ENCODE results near the gene PARD3. TPM values are rescaled to one million over a fixed set of nuclear protein-coding genes. Genes with fewer than 3 reads are reported as not detected.

Gene PARD3
- total and polyA plus RNA-seq, 10 of the 15 experiments (the other 5 are each of a cell fraction or from before 2014, with no cell fraction given): 2.6 to 43.1 (median 13.9) TPM

DNA sequence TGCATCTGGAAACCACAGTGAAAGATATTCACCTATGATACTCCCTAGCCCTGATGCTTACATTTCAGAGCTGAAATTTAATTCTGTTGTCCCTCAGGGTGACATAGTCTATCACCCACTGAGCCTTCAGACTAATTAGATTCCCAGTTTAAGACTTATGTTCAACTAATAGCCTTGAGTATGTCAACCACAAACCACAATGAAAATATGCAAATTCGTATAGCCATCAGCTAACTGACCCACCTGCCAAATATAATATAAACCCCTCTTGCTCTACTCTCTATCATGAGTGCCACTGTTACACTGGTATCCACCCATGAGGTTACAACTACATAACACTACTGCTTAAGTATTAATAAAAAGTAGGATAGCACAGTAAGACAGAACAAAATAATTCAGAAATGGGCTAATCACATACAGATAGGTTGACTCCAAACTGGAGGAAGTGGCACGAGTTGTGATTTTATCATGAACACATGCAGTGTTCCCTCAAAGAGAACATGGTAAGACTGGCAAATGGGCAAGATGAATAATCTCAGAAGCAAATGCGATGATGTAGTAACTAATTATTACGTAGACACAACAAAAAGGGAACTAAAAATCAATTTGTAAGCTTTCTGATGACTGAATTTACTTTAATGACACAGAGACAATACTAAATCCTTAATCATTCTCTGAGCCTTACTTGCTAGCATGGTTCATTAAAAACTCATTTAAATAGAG, 290.6 kb downstream of the PARD3 start:
- in situ Hi-C loops (cut with MboI): loop anchor here (5.0 to 10.0 kb wide), 2 partner anchors 113 to 1190 kb away; partner anchors contain the start of gene NRP1
- RAD21 ChIA-PET (ENCODE audit: unreplicated experiment): interaction anchor here (0.8 to 9.0 kb wide), 19 partner anchors 11 to 1332 kb away, joined by 3 to 97 read pairs (median 4); no protein-coding TSS in a partner anchor
- TF ChIP-seq NBN (IDR thresholded peaks at IDR 0.05) (peak; percentile 66; the same call in 1 of the 2 replicates), SMARCA5 (IDR thresholded peaks at IDR 0.05) (0 out of 2 replicates have a peak, but pooled peaks have one; percentile 35), BMI1 (IDR thresholded peaks at IDR 0.05; ENCODE audit: borderline replicate concordance) (peak; percentile 26; the same call in 1 of the 2 replicates), SMC3 (IDR thresholded peaks at IDR 0.05; ENCODE audit: borderline replicate concordance, low read length) (no peak), MTA2 (IDR thresholded peaks at IDR 0.05; ENCODE audit: low read depth) (peak; percentile 96), LARP7 (IDR thresholded peaks at IDR 0.05) (no peak), RFX5 (IDR thresholded peaks at IDR 0.05; ENCODE audit: low read depth, low read length) (no peak), ZNF24 (IDR thresholded peaks at IDR 0.05) (peak; percentile 29; the same call in 1 of the 2 replicates), POU2F2 (IDR thresholded peaks at IDR 0.05; ENCODE audit: borderline replicate concordance, low read depth, low read length) (peak; percentile 72; the same call in 1 of the 3 replicates), SMAD5 (IDR thresholded peaks at IDR 0.05; ENCODE audit: low read depth) (no peak), IKZF1 (conservative IDR thresholded peaks at IDR 0.05) (peak; percentile 64), ZNF207 (IDR thresholded peaks at IDR 0.05; ENCODE audit: borderline replicate concordance) (no peak), IKZF2 (IDR thresholded peaks at IDR 0.05) (peak; percentile 57 to 68; a peak in 3 of 4 replicates), ZNF217 (IDR thresholded peaks at IDR 0.05) (peak; percentile 66), HDAC2 (IDR thresholded peaks at IDR 0.05) (no peak), BCL11A (IDR thresholded peaks at IDR 0.05; ENCODE audit: low read depth, low read length) (peak; percentile 60; the same call in 1 of the 2 replicates), BHLHE40 (IDR thresholded peaks at IDR 0.05; ENCODE audit: borderline replicate concordance in 1 of 2, low read depth in 2 of 2, low read length in 1 of 2) (peak in 1 of 2 experiments; percentile 46; a peak in 1 of 4 replicates)
- TF ChIP-seq, protein P1, sequence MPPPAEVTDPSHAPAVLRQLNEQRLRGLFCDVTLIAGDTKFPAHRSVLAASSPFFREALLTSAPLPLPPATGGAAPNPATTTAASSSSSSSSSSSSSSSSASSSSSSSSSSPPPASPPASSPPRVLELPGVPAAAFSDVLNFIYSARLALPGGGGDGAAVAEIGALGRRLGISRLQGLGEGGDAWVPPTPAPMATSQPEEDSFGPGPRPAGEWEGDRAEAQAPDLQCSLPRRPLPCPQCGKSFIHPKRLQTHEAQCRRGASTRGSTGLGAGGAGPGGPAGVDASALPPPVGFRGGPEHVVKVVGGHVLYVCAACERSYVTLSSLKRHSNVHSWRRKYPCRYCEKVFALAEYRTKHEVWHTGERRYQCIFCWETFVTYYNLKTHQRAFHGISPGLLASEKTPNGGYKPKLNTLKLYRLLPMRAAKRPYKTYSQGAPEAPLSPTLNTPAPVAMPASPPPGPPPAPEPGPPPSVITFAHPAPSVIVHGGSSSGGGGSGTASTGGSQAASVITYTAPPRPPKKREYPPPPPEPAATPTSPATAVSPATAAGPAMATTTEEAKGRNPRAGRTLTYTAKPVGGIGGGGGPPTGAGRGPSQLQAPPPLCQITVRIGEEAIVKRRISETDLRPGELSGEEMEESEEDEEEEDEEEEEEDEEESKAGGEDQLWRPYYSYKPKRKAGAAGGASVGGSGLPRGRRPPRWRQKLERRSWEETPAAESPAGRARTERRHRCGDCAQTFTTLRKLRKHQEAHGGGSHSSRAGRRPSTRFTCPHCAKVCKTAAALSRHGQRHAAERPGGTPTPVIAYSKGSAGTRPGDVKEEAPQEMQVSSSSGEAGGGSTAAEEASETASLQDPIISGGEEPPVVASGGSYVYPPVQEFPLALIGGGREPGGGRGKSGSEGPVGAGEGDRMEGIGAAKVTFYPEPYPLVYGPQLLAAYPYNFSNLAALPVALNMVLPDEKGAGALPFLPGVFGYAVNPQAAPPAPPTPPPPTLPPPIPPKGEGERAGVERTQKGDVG (CRISPR knock-in tag; IDR thresholded peaks at IDR 0.05): no peak
- TF ChIP-seq, protein P2, sequence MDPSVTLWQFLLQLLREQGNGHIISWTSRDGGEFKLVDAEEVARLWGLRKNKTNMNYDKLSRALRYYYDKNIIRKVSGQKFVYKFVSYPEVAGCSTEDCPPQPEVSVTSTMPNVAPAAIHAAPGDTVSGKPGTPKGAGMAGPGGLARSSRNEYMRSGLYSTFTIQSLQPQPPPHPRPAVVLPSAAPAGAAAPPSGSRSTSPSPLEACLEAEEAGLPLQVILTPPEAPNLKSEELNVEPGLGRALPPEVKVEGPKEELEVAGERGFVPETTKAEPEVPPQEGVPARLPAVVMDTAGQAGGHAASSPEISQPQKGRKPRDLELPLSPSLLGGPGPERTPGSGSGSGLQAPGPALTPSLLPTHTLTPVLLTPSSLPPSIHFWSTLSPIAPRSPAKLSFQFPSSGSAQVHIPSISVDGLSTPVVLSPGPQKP (IDR thresholded peaks at IDR 0.05; ENCODE audit: low read depth, low read length): no peak
- TF ChIP-seq, protein P3, sequence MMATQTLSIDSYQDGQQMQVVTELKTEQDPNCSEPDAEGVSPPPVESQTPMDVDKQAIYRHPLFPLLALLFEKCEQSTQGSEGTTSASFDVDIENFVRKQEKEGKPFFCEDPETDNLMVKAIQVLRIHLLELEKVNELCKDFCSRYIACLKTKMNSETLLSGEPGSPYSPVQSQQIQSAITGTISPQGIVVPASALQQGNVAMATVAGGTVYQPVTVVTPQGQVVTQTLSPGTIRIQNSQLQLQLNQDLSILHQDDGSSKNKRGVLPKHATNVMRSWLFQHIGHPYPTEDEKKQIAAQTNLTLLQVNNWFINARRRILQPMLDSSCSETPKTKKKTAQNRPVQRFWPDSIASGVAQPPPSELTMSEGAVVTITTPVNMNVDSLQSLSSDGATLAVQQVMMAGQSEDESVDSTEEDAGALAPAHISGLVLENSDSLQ (IDR thresholded peaks at IDR 0.05): peak; percentile 38

More for the DNA sequence above, 290.6 kb downstream of the PARD3 start:
- no peak overlapping the region for H3K27ac ChIP-seq (ENCODE audit: control insufficient read depth, insufficient read depth)
- no TSS peak for BruUV-seq (replicated peaks)
- 5% methylated on average over 4 of the region's 4 CpGs for whole genome bisulfite sequencing (ENCODE audit: insufficient coverage, insufficient replicate concordance, low lambda C conversion rate, missing lambda C conversion rate)
- no peaks in the 10 kb centered on the region for H3K79me2 ChIP-seq (ENCODE audit: control insufficient read depth, insufficient read depth, low read length)
- no peaks in the 10 kb centered on the region for H3K9me3 ChIP-seq (replicated peaks; ENCODE audit: control insufficient read depth, insufficient read depth, low read length)
- ATAC-seq (peak; percentile 65), FAIRE-seq (peak; percentile 41), DNase-seq (ENCODE audit: low read depth, low spot score) (peak; percentile 39)
- ChIA-PET POLR2A (interaction anchor here (0.6 to 1.9 kb wide), 4 partner anchors 13 to 81 kb away, joined by 3 to 5 read pairs (median 4); no protein-coding TSS in a partner anchor), SMC1A (ENCODE audit: uncharacterized antibody, unreplicated experiment) (interaction anchor here (0.6 to 10.0 kb wide), 37 partner anchors 10 to 1331 kb away, joined by 3 to 127 read pairs (median 4); no protein-coding TSS in a partner anchor), CTCF (interaction anchor here (0.6 to 8.4 kb wide), 20 partner anchors 9 to 1331 kb away, joined by 3 to 210 read pairs (median 4); no protein-coding TSS in a partner anchor)
- H3K27me3 ChIP-seq (replicated peaks in 1 of 2; ENCODE audit: control insufficient read depth in 2 of 2, insufficient read depth in 2 of 2, low read length in 1 of 2): no peaks in the 10 kb centered on the region
- intact Hi-C loops (cut with micrococcal nuclease; ENCODE audit: unreplicated experiment): loop anchor here (5.0 kb wide), 2 partner anchors 48 to 1192 kb away; partner anchors contain the start of gene NRP1
- H2AFZ ChIP-seq (ENCODE audit: control insufficient read depth, low read depth, low read length): no peak overlapping the region
- peak overlapping the region; percentile 17; the same call in 1 of the 2 replicates for H3K4me2 ChIP-seq (ENCODE audit: control insufficient read depth, insufficient read depth)
- no peaks in the 10 kb centered on the region for H4K20me1 ChIP-seq (ENCODE audit: control insufficient read depth, insufficient read depth)
- H3K9ac ChIP-seq (ENCODE audit: control insufficient read depth, insufficient read depth, low read length): no peak overlapping the region
- no peaks in the 10 kb centered on the region for H3K36me3 ChIP-seq (ENCODE audit: control insufficient read depth in 2 of 2, insufficient read depth in 2 of 2, low read length in 1 of 2)
- no peak overlapping the region for H3K4me3 ChIP-seq
- H3K4me1 ChIP-seq (ENCODE audit: control insufficient read depth, insufficient read depth, low read length): peaks cover 7% of the 10 kb centered on the region; the same call in 1 of the 2 replicates

Data from GM12878 (cell line).